Glutamatergic neuron (in vitro differentiated cells): ENCODE measurements around the gene PAM. TPM values are rescaled to one million over a fixed set of nuclear protein-coding genes. Genes with fewer than 3 reads are reported as not detected.

Experiments used
- DNase-seq: peaks from one replicate; pipeline ENCODE4 v3.0.0; 2022
- H3K27ac Mint-ChIP-seq: one replicate; pipeline ENCODE4 v1.8.0; 2020; ENCODE audit warnings: mild to moderate bottlenecking, mixed read lengths, inconsistent platforms; ENCODE audit not compliant: unreplicated experiment
- H3K27me3 Mint-ChIP-seq: one replicate; pipeline ENCODE4 v1.8.0; 2020; ENCODE audit warnings: mild to moderate bottlenecking, moderate library complexity, mixed read lengths, inconsistent platforms; ENCODE audit not compliant: unreplicated experiment
- H3K36me3 Mint-ChIP-seq: one replicate; pipeline ENCODE4 v1.8.0; 2020; ENCODE audit warnings: mild to moderate bottlenecking, mixed read lengths, inconsistent platforms; ENCODE audit not compliant: unreplicated experiment
- H3K4me1 Mint-ChIP-seq: one replicate; pipeline ENCODE4 v1.8.0; 2020; ENCODE audit warnings: mild to moderate bottlenecking, low read depth, mixed read lengths, inconsistent platforms; ENCODE audit not compliant: unreplicated experiment
- H3K4me3 Mint-ChIP-seq: one replicate; pipeline ENCODE4 v1.8.0; 2020; ENCODE audit warnings: mild to moderate bottlenecking, mixed read lengths, inconsistent platforms; ENCODE audit not compliant: unreplicated experiment
- H3K9me3 Mint-ChIP-seq: one replicate; pipeline ENCODE4 v1.8.0; 2020; ENCODE audit warnings: mild to moderate bottlenecking, moderate library complexity, mixed read lengths, inconsistent platforms; ENCODE audit not compliant: unreplicated experiment
- total RNA-seq: library from RNA; stranded (reverse); fragmentation: NEBNext Ultra II Directional; extraction: Animal tissue kit (Norgen Biotek cat#: 25700); gene quantifications from one replicate; pipeline ENCODE4 v1.2.1, GENCODE V29; 2021; ENCODE audit not compliant: unreplicated experiment
- TF ChIP-seq, protein P1 (sequence below): fragments of 200-600 bp; sonication (generic); IDR thresholded peaks from one replicate; pipeline ENCODE4 v1.5.0; 2021; ENCODE audit not compliant: partially characterized antibody, unreplicated experiment

Gene PAM
- total RNA-seq, 1 donor from 2014 or later: 192 TPM

GRCh38 chr5:102777099-102777498 lies 22.0 kb downstream of the PAM start:
- peaks cover 8% of the 10 kb centered on the region for H3K4me1 Mint-ChIP-seq
- no peaks in the 10 kb centered on the region for H3K27me3 Mint-ChIP-seq
- DNase-seq: no peak
- TF ChIP-seq, protein P1, sequence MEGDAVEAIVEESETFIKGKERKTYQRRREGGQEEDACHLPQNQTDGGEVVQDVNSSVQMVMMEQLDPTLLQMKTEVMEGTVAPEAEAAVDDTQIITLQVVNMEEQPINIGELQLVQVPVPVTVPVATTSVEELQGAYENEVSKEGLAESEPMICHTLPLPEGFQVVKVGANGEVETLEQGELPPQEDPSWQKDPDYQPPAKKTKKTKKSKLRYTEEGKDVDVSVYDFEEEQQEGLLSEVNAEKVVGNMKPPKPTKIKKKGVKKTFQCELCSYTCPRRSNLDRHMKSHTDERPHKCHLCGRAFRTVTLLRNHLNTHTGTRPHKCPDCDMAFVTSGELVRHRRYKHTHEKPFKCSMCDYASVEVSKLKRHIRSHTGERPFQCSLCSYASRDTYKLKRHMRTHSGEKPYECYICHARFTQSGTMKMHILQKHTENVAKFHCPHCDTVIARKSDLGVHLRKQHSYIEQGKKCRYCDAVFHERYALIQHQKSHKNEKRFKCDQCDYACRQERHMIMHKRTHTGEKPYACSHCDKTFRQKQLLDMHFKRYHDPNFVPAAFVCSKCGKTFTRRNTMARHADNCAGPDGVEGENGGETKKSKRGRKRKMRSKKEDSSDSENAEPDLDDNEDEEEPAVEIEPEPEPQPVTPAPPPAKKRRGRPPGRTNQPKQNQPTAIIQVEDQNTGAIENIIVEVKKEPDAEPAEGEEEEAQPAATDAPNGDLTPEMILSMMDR: no peak
- no peaks in the 10 kb centered on the region for H3K9me3 Mint-ChIP-seq
- no peak overlapping the region for H3K27ac Mint-ChIP-seq
- no peak overlapping the region for H3K4me3 Mint-ChIP-seq
- H3K36me3 Mint-ChIP-seq: no peaks in the 10 kb centered on the region

DNA sequence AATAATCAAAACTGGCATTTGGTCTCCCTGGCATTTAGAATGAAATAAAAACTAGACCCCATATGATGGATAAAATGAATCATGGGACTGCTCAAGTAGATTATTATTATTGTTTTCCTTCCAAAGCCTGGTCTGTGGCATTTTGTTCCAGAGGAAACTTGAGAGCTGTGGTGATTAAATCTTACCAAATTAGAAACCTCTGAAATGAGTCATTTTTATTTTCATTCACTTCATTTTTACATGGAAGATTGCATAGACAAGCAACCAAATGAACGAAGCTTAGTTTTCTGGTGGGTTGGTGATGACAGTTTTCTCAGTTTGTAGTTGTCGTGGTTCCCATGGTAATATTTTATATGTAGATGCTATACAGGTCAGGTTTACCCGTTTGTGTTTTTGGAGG lies 23.4 kb downstream of the PAM start:
- Mint-ChIP-seq H3K9me3 (no peaks in the 10 kb centered on the region), H3K36me3 (no peaks in the 10 kb centered on the region), H3K4me1 (peaks cover 10% of the 10 kb centered on the region), H3K27ac (no peak overlapping the region), H3K27me3 (no peaks in the 10 kb centered on the region), H3K4me3 (no peak overlapping the region)
- no peak for DNase-seq
- TF ChIP-seq, protein P1: no peak

GRCh38 chr5:102781359-102781758 lies 26.3 kb downstream of the PAM start:
- no peak for DNase-seq
- TF ChIP-seq, protein P1: no peak
- Mint-ChIP-seq H3K4me3 (no peak overlapping the region), H3K9me3 (no peaks in the 10 kb centered on the region), H3K4me1 (peaks cover 14% of the 10 kb centered on the region), H3K36me3 (no peaks in the 10 kb centered on the region), H3K27ac (no peak overlapping the region), H3K27me3 (no peaks in the 10 kb centered on the region)

DNA sequence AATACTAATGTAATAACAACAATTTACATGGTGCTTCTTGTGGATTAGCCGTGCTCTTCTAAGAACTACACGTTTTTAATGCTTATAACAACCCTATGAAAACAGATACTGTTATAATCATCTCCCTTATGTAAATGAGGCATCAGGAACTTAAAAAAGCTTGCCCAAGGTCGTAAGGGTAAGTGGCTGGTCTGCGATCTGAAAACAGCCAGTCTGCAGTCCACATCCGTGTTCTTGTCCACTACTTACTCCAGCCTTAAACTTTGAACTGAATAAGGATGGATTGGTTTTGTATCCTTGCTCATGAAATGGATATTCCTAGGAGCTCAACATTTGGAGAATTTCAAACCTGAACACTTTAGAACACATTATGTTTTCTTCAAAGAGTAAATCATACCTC lies 26.7 kb downstream of the PAM start:
- no peak for DNase-seq
- TF ChIP-seq, protein P1: no peak
- H3K27me3 Mint-ChIP-seq: no peaks in the 10 kb centered on the region
- H3K27ac Mint-ChIP-seq: no peak overlapping the region
- H3K4me3 Mint-ChIP-seq: no peak overlapping the region
- H3K4me1 Mint-ChIP-seq: peaks cover 14% of the 10 kb centered on the region
- H3K9me3 Mint-ChIP-seq: no peaks in the 10 kb centered on the region
- no peaks in the 10 kb centered on the region for H3K36me3 Mint-ChIP-seq

- TF ChIP-seq, protein P1: no peak
- Mint-ChIP-seq H3K36me3 (no peaks in the 10 kb centered on the region), H3K4me3 (no peak overlapping the region), H3K27ac (no peak overlapping the region), H3K4me1 (peaks cover 14% of the 10 kb centered on the region), H3K9me3 (no peaks in the 10 kb centered on the region), H3K27me3 (no peaks in the 10 kb centered on the region)
- DNase-seq: no peak
Measured at GRCh38 chr5:102782217-102782872, 27.2 kb downstream of the PAM start.
